ENCODE results near the gene TMEM174. TPM values are rescaled to one million over a fixed set of nuclear protein-coding genes. Genes with fewer than 3 reads are reported as not detected.
A peak's percentile ranks its signal among the peaks of the same experiment; 100 is the strongest.

TMEM174 gene
- total RNA-seq, 1 donor from 2014 or later = not detected

DNA sequence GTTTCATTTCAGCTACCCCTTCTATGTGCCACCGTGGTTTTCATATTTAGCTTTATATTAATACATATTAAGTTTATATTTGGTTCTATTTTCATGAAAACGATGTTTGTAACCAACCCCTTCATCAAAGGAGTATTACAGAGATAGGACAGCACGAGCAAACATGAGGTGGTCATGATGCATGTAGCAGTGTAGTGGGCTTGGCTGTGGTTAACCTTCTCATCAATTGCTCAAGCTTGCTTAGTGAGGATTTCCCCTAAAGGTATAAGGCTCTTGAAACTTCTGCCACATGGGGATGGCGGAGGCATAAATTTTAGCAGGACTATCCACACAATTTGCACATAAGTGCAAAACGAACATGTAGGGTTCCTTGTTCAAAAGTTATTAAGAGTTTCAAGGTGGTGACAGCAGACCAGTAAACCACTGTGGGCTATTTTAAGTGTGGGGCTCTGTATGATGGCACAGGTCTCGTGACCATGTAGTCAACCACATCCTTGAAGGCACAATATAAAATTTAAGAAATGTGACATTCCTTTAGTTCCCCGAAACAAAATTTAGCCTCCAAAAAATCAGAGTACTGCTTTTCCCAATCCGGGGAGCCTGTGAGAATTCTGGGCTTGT is 24.8 kb downstream of the TMEM174 start:
- no peak overlapping the region for H3K27ac ChIP-seq
- ATAC-seq = no peak
- H3K4me1 ChIP-seq = no peaks in the 10 kb centered on the region
- peaks cover 4% of the 10 kb centered on the region for H3K27me3 ChIP-seq (ENCODE audit: low read depth)
- intact Hi-C loops (cut with DNase I) = no loop called here
- H3K36me3 ChIP-seq = no peaks in the 10 kb centered on the region
- H3K4me3 ChIP-seq = no peak overlapping the region
- no peak for DNase-seq
- TF ChIP-seq, protein P1, sequence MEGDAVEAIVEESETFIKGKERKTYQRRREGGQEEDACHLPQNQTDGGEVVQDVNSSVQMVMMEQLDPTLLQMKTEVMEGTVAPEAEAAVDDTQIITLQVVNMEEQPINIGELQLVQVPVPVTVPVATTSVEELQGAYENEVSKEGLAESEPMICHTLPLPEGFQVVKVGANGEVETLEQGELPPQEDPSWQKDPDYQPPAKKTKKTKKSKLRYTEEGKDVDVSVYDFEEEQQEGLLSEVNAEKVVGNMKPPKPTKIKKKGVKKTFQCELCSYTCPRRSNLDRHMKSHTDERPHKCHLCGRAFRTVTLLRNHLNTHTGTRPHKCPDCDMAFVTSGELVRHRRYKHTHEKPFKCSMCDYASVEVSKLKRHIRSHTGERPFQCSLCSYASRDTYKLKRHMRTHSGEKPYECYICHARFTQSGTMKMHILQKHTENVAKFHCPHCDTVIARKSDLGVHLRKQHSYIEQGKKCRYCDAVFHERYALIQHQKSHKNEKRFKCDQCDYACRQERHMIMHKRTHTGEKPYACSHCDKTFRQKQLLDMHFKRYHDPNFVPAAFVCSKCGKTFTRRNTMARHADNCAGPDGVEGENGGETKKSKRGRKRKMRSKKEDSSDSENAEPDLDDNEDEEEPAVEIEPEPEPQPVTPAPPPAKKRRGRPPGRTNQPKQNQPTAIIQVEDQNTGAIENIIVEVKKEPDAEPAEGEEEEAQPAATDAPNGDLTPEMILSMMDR (IDR thresholded peaks at IDR 0.05) = no peak
- H3K9me3 ChIP-seq = no peaks in the 10 kb centered on the region

GRCh38 chr5:73198833-73199592 is 26.0 kb downstream of the TMEM174 start:
- Histone ChIP-seq H3K27ac (no peak overlapping the region), H3K9me3 (no peaks in the 10 kb centered on the region), H3K27me3 (ENCODE audit: low read depth) (peaks cover 10% of the 10 kb centered on the region), H3K36me3 (no peaks in the 10 kb centered on the region), H3K4me3 (no peak overlapping the region), H3K4me1 (no peaks in the 10 kb centered on the region)
- intact Hi-C loops (cut with DNase I) = no loop called here
- TF ChIP-seq, protein P1 (IDR thresholded peaks at IDR 0.05) = no peak
- DNase-seq (no peak), ATAC-seq (no peak)

DNA sequence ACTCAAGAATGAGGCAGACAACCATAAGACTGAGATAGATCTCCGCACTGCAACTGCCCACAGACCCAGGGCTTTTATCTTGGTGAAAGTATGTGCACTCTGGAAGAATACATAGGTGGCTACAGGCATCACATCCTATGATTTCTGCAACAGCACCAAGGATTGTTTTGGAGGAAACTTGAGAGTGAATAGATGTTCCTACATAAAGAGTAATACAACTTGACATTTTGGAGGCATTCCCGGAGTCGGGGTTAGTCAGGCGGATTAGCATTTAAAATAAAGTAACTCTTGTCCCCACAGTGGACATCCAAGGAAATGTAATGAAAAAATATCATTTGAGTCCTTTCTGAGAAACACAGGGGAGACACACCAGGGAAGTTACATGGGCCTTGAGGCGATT is 26.7 kb downstream of the TMEM174 start:
- Histone ChIP-seq H3K27me3 (ENCODE audit: low read depth) (peaks cover 17% of the 10 kb centered on the region), H3K27ac (no peak overlapping the region), H3K9me3 (no peaks in the 10 kb centered on the region), H3K4me1 (no peaks in the 10 kb centered on the region), H3K4me3 (no peak overlapping the region), H3K36me3 (no peaks in the 10 kb centered on the region)
- ATAC-seq = no peak
- DNase-seq = no peak
- TF ChIP-seq, protein P1 (IDR thresholded peaks at IDR 0.05) = no peak
- intact Hi-C loops (cut with DNase I) = loop anchor here (10.0 kb wide), 1 partner anchor 115 kb away; no protein-coding TSS in a partner anchor

DNA sequence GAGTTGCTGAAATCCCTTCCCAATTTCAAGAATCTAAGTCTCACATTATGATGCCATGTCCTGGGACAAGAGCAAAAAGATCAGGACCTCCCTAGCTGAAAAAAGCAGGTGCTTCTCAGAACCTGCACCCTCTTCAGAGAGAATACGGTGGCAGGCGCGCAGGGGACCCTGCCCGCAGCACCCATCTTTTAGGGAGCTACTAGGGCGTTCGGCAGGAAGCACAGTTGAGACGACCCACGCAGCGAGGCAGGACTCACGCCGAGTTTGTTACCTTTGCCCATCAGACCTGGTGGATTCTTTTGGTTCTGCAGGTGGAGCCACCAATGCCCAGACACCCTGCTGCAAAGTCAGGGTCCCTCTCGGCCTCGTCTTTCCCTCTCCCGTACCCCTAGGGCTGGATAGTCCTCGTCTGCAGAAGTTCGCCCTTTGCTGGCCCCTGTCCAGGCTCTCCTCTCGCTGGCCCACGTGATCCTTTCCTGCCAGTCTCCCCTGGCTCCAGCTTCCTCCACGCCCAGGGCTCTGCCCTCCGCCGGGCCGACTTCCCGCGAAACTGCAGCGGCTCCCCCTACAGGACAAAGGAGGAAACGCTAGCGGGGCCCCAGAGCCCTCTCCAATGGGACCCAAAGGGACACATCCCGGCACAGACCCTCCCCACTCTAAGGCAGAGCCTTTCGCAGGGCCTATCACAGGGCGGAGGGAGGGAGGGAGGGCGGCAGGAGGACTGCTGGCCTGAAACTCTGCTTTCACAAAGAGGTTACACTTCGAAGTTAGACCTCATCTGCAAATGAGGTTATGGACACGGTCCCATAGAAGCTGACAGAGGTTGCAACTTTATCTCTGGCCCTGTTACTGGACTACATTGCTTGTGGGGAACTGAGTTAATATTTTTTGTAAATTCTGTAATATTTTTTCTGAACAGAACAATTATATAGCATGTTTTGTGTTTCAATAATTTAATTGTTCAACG is 28.8 kb downstream of the TMEM174 start:
- Histone ChIP-seq H3K27me3 (ENCODE audit: low read depth) (peaks cover 31% of the 10 kb centered on the region), H3K27ac (no peak overlapping the region), H3K9me3 (no peaks in the 10 kb centered on the region), H3K36me3 (no peaks in the 10 kb centered on the region), H3K4me3 (no peak overlapping the region), H3K4me1 (no peaks in the 10 kb centered on the region)
- peak; percentile 86 for DNase-seq
- TF ChIP-seq, protein P1 (IDR thresholded peaks at IDR 0.05) = peak; percentile 82
- intact Hi-C loops (cut with DNase I) = loop anchor here (10.0 kb wide), 1 partner anchor 117 kb away; no protein-coding TSS in a partner anchor
- ATAC-seq = peak; percentile 93 to 94

- ATAC-seq = no peak
- H3K4me3 ChIP-seq = no peak overlapping the region
- H3K27ac ChIP-seq = no peak overlapping the region
- H3K4me1 ChIP-seq = no peaks in the 10 kb centered on the region
- intact Hi-C loops (cut with DNase I) = loop anchor here (10.0 kb wide), 1 partner anchor 120 kb away; no protein-coding TSS in a partner anchor
- TF ChIP-seq, protein P1 (IDR thresholded peaks at IDR 0.05) = no peak
- H3K27me3 ChIP-seq (ENCODE audit: low read depth) = peaks cover 54% of the 10 kb centered on the region
- no peaks in the 10 kb centered on the region for H3K9me3 ChIP-seq
- no peak for DNase-seq
- no peaks in the 10 kb centered on the region for H3K36me3 ChIP-seq
These were observed 31.3 kb downstream of the TMEM174 start for GRCh38 chr5:73204332-73204731.
